ENCODE data around the gene SLC25A53. TPM values are rescaled to one million over a fixed set of nuclear protein-coding genes. Genes with fewer than 3 reads are reported as not detected.

SLC25A53 gene
- total and polyA plus RNA-seq, 2 donors (not counting 1 experiment from before 2014, with no cell fraction given), result 10.3 to 20.7 TPM

DNA sequence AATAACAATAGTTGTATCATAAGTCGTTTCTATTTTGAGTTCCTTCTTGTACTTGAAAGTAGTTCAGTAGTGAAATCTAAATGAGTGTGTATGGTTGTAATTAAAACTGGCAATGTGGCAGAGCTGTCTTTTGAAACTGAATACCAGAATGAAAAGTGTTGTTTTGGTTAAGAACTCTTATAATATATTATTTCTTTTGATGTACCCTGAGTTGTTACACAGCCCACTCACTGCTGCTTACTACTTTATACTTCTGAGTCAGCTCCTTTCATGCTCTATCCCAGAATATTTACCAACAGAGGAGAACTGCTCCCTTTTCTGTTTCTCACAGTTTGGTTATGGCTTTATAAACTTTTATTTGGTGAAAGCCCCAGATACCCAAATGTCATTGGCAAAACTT, 38.2 kb upstream of the SLC25A53 start:
- ChIA-PET POLR2A (no interaction called here), CTCF (interaction anchor here (0.8 to 2.0 kb wide), 8 partner anchors 8 to 80 kb away, joined by 3 to 7 read pairs (median 3); no protein-coding TSS in a partner anchor)
- Histone ChIP-seq H4K20me1 (ENCODE audit: control insufficient read depth, insufficient read depth, low read length, poor library complexity, severe bottlenecking) (no peaks in the 10 kb centered on the region), H3K4me1 (ENCODE audit: control insufficient read depth in 2 of 2, insufficient read depth in 2 of 2, low read length in 2 of 2) (no peaks in the 10 kb centered on the region), H3K79me2 (ENCODE audit: control insufficient read depth, insufficient read depth, low read length) (no peaks in the 10 kb centered on the region), H3K36me3 (replicated peaks in 1 of 2; ENCODE audit: control extremely low read depth in 1 of 2, control insufficient read depth in 1 of 2, extremely low read depth in 1 of 2, insufficient read depth in 2 of 2, low read length in 1 of 2) (peaks cover 2 to 5% of the 10 kb centered on the region in 2 experiments), H3K9me3 (ENCODE audit: control extremely low read depth in 1 of 3, control insufficient read depth in 2 of 3, insufficient read depth in 1 of 3, low read length in 2 of 3) (no peaks in the 10 kb centered on the region), H3K4me3 (ENCODE audit: control extremely low read depth in 1 of 5, extremely low read depth in 1 of 5, insufficient read depth in 1 of 5, low read depth in 2 of 5, low read length in 4 of 5) (no peak overlapping the region), H3K27me3 (replicated peaks in 1 of 4; ENCODE audit: control extremely low read depth in 1 of 4, control insufficient read depth in 3 of 4, insufficient read depth in 4 of 4, low read length in 3 of 4) (no peaks in the 10 kb centered on the region), H3K9ac (ENCODE audit: low read length) (no peak overlapping the region), H3K4me2 (replicated peaks; ENCODE audit: low read depth, low read length, poor library complexity, severe bottlenecking) (no peak overlapping the region), H3K27ac (ENCODE audit: low read length in 2 of 2) (no peak overlapping the region), H2AFZ (ENCODE audit: insufficient read depth, low read depth, low read length, poor library complexity, severe bottlenecking) (no peak overlapping the region)
- no peak for TF ChIP-seq EZH2 (IDR thresholded peaks at IDR 0.05; ENCODE audit: borderline replicate concordance, insufficient read depth, low read depth, low read length, poor library complexity, severe bottlenecking)
- no peak for TF ChIP-seq CTCF (IDR thresholded peaks at IDR 0.05)
- no CpG with 5 or more reads among the region's 1 CpG for WGBS (ENCODE audit: insufficient coverage)
- no peak overlapping the region for H3K27ac Mint-ChIP-seq
- intact Hi-C loops (cut with micrococcal nuclease), result no loop called here
- H3K9me3 Mint-ChIP-seq (ENCODE audit: insufficient read depth), result no peaks in the 10 kb centered on the region
- H3K4me3 Mint-ChIP-seq, result no peak overlapping the region
- no peaks in the 10 kb centered on the region for H3K27me3 Mint-ChIP-seq
- ATAC-seq (ENCODE audit: low read depth) (no peak), DNase-seq (no peak)
- no peaks in the 10 kb centered on the region for H3K4me1 Mint-ChIP-seq

- no peaks in the 10 kb centered on the region for H3K9me3 Mint-ChIP-seq (ENCODE audit: insufficient read depth)
- intact Hi-C loops (cut with micrococcal nuclease), result no loop called here
- H3K36me3 ChIP-seq (replicated peaks in 1 of 2; ENCODE audit: control extremely low read depth in 1 of 2, control insufficient read depth in 1 of 2, extremely low read depth in 1 of 2, insufficient read depth in 2 of 2, low read length in 1 of 2), result peaks cover 2 to 19% of the 10 kb centered on the region in 2 experiments
- H3K27ac Mint-ChIP-seq, result no peak overlapping the region
- H3K27me3 Mint-ChIP-seq, result no peaks in the 10 kb centered on the region
- DNase-seq, result no peak
- H3K4me2 ChIP-seq (replicated peaks; ENCODE audit: low read depth, low read length, poor library complexity, severe bottlenecking), result no peak overlapping the region
- H3K79me2 ChIP-seq (ENCODE audit: control insufficient read depth, insufficient read depth, low read length), result no peaks in the 10 kb centered on the region
- no peaks in the 10 kb centered on the region for H3K9me3 ChIP-seq (ENCODE audit: control extremely low read depth in 1 of 3, control insufficient read depth in 2 of 3, insufficient read depth in 1 of 3, low read length in 2 of 3)
- no peak overlapping the region for H3K4me3 ChIP-seq (ENCODE audit: control extremely low read depth in 1 of 5, extremely low read depth in 1 of 5, insufficient read depth in 1 of 5, low read depth in 2 of 5, low read length in 4 of 5)
- H3K4me1 Mint-ChIP-seq, result no peaks in the 10 kb centered on the region
- H2AFZ ChIP-seq (ENCODE audit: insufficient read depth, low read depth, low read length, poor library complexity, severe bottlenecking), result no peak overlapping the region
- no peaks in the 10 kb centered on the region for H4K20me1 ChIP-seq (ENCODE audit: control insufficient read depth, insufficient read depth, low read length, poor library complexity, severe bottlenecking)
- no peak overlapping the region for H3K27ac ChIP-seq (ENCODE audit: low read length in 2 of 2)
- POLR2A ChIA-PET, result no interaction called here
- TF ChIP-seq EZH2 (IDR thresholded peaks at IDR 0.05; ENCODE audit: borderline replicate concordance, insufficient read depth, low read depth, low read length, poor library complexity, severe bottlenecking), result no peak
- no peak for TF ChIP-seq CTCF (IDR thresholded peaks at IDR 0.05)
- no peak for ATAC-seq (ENCODE audit: low read depth)
- WGBS (ENCODE audit: insufficient coverage), result no CpG with 5 or more reads among the region's 2 CpGs
- H3K27me3 ChIP-seq (replicated peaks in 1 of 4; ENCODE audit: control extremely low read depth in 1 of 4, control insufficient read depth in 3 of 4, insufficient read depth in 4 of 4, low read length in 3 of 4), result no peaks in the 10 kb centered on the region
- no peak overlapping the region for H3K4me3 Mint-ChIP-seq
- CTCF ChIA-PET, result no interaction called here
- H3K4me1 ChIP-seq (ENCODE audit: control insufficient read depth in 2 of 2, insufficient read depth in 2 of 2, low read length in 2 of 2), result no peaks in the 10 kb centered on the region
- no peak overlapping the region for H3K9ac ChIP-seq (ENCODE audit: low read length)
These were observed 36.7 kb upstream of the SLC25A53 start for GRCh38 chrX:104193485-104193884.
